HG02610 (cell line): ENCODE measurements around the gene TBC1D4.
A peak's percentile ranks its signal among the peaks of the same experiment; 100 is the strongest.
"Not testable (repeated sequence)": the region's sequence is repeated elsewhere in the genome, so short reads cannot be mapped to it uniquely, and the experiment has no call there.

ENCODE experiments used
- ATAC-seq: cut with Tn5 transposase; IDR thresholded peaks from one replicate; pipeline ENCODE4 v1.9.1; 2021; ENCODE audit warnings: mild to moderate bottlenecking, moderate library complexity; ENCODE audit not compliant: unreplicated experiment

Gene TBC1D4

GRCh38 chr13:75299913-75300862, 181.8 kb downstream of the TBC1D4 start:
- ATAC-seq: peak; percentile 81

GRCh38 chr13:75299246-75299645, 182.7 kb downstream of the TBC1D4 start:
- no peak for ATAC-seq

- no peak for ATAC-seq
Observed at GRCh38 chr13:75296641-75297040, 185.3 kb downstream of the TBC1D4 start.

- ATAC-seq: no peak
Observed at GRCh38 chr13:75295201-75295600, 186.8 kb downstream of the TBC1D4 start.

GRCh38 chr13:75294110-75294509, 187.9 kb downstream of the TBC1D4 start:
- ATAC-seq: no peak

- ATAC-seq: no peak
Observed at GRCh38 chr13:75285310-75285709, 196.7 kb downstream of the TBC1D4 start.

- no peak for ATAC-seq
Observed at GRCh38 chr13:75279834-75280369, 202.1 kb downstream of the TBC1D4 start.

GRCh38 chr13:75273695-75274094, 208.3 kb downstream of the TBC1D4 start:
- ATAC-seq: not testable (repeated sequence)

- no peak for ATAC-seq
Observed at GRCh38 chr13:75271846-75272245, 210.1 kb downstream of the TBC1D4 start.

- not testable (repeated sequence) for ATAC-seq
Observed at GRCh38 chr13:75268481-75268880, 213.5 kb downstream of the TBC1D4 start.

- no peak for ATAC-seq
Observed at GRCh38 chr13:75264611-75265010, 217.4 kb downstream of the TBC1D4 start.

GRCh38 chr13:75263741-75264407, 218.1 kb downstream of the TBC1D4 start:
- ATAC-seq: no peak

- ATAC-seq: peak; percentile 49
Observed at GRCh38 chr13:75258159-75258782, 223.7 kb downstream of the TBC1D4 start.

- ATAC-seq: no peak
Observed at GRCh38 chr13:75256922-75257321, 225.0 kb downstream of the TBC1D4 start.

- no peak for ATAC-seq
Observed at GRCh38 chr13:75255653-75256052, 226.3 kb downstream of the TBC1D4 start.

- ATAC-seq: no peak
Observed at GRCh38 chr13:75255147-75255546, 226.8 kb downstream of the TBC1D4 start.

GRCh38 chr13:75251188-75251587, 230.8 kb downstream of the TBC1D4 start:
- no peak for ATAC-seq

GRCh38 chr13:75250526-75251178, 231.3 kb downstream of the TBC1D4 start:
- no peak for ATAC-seq

GRCh38 chr13:75245578-75245977, 236.4 kb downstream of the TBC1D4 start:
- ATAC-seq: not testable (repeated sequence)

GRCh38 chr13:75240240-75240639, 241.7 kb downstream of the TBC1D4 start:
- not testable (repeated sequence) for ATAC-seq

- no peak for ATAC-seq
Observed at GRCh38 chr13:75236774-75237173, 245.2 kb downstream of the TBC1D4 start.
